GM21825 (cell line): ENCODE results near the gene NOD1.
A peak's percentile ranks its signal among the peaks of the same experiment; 100 is the strongest.
"Not testable (repeated sequence)": the region's sequence is repeated elsewhere in the genome, so short reads cannot be mapped to it uniquely, and the experiment has no call there.

Source experiments
- ATAC-seq: cut with Tn5 transposase; IDR thresholded peaks from one replicate; pipeline ENCODE4 v1.9.1; 2021; ENCODE audit warnings: mild to moderate bottlenecking, moderate library complexity; ENCODE audit not compliant: unreplicated experiment

The NOD1 gene

DNA sequence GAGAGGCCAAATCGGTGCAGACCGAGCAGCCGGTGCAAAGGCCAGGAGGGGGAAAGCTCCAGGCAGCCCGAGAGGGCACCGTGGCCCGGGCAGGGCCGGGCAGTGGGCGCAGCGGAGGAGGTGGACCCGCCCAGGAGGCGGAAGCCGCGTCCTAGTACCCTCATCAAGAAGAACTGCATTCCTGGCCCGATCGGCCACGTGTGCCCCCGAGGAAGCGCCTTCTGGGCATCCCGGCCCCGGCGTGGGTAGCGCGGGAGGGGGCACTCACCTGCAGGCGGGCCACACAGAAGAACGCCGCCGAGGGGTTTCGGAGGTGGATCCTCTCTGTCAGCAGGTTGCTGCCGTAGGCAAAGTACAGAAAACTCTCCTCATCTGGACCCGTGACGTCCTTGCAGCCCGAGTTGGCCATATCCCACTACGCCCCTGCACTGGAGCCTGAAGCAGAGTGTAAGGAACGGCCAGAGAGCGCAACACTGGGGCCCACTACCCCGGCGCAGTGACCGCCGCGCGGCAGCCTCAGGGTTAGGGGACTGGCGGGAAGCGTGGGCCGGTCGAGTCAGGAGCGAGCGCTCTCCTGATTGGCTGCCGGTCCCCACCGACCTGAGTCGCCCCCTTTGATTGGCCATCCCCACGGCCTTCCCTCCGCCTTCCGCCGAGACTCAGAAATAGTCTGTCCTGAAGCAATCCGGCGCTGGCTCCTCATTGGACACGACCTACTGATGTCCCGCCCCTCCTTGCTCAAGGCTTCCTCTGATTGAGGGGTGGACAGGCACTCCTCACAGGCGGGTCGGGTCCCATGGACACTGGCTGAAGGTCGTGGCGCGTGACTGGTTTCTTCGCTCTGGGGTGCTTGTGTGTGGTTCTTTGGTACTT lies 26.0 kb upstream of the NOD1 start, which contains the start of gene GGCT:
Gene GGCT (minus strand): TSS at position 529 of the 873 bp plus-strand sequence. CDS start 120 bp downstream, at position 409.
- peak; percentile 97 for ATAC-seq

DNA sequence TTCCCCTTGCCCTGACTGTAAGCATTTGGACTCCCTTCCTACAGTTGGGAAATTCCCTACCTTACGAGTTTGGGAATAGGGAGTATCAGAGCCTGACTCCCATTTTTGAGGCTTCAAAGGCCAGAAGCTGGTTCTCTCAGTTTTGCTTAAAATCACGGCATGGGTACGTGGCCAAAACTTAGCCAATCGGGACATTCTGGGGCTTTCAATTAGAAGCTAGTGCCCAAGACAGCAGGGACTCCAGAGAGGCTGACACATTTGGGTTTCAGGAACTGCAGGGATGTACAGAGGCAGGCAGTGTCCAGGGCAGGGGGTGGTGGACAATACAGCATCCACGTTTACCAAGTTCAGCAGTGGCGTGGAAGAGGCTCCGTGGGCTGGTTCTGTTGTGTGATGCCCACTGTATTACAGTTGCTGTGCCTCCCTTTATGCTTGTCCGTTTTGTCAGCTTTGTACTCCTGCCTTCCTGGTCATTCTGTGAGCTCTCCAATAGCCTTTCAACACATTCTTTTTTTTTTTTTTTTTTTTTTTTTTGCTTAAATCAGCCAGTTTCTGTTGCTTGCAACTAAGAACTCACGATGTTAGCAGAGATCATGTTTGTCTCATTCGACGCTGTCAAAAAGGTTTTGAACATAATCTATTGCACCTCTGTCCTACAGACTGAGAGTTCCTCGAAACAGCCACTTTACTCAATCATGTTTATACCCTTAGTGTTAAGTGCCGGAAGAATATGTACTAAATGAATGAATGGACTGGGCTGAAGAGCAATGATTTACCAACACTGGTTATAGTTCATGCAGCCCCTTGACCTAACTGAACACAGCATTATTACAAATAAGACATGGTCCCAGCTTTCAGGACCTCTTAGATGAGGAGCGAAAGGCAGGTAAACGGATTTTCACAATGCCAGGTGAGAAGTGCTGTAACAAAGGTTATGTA lies 25.0 kb upstream of the NOD1 start:
- ATAC-seq: no peak

DNA sequence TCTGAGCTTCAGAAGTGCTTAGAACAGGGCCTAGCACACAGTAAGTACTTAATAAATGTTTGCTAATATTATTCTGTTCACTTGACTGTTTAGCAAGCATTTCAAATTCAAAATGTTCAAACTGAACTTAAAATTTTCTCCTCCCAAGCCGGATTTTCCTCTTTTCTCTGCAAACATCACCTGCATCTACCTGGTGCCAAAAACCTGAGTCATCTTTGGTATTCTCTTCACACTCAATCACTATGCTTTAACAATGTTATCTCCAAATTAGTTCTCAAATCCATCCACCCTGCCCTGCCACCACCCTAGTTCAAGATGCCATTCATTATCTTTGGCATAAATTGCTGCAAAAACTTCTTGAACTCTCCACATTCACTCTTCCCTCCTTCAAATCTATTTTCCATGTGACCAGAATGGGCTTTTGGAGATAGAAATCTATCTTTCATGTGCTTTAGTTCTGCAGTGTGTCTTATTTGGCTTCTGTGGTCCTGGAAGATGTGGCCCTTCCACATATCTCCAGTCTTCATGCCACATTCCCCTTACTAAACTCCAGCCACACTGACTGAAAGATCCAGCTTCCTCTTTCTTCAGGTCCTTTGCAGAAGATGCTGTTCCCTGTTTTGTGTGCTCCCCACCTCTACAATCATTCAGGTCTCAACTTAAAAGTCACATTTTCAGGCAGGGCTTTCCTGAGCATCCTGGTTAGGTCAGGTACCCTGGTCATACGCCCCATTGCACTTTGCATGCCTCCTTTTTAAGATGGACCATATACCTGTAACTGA lies 24.1 kb upstream of the NOD1 start:
- no peak for ATAC-seq

DNA sequence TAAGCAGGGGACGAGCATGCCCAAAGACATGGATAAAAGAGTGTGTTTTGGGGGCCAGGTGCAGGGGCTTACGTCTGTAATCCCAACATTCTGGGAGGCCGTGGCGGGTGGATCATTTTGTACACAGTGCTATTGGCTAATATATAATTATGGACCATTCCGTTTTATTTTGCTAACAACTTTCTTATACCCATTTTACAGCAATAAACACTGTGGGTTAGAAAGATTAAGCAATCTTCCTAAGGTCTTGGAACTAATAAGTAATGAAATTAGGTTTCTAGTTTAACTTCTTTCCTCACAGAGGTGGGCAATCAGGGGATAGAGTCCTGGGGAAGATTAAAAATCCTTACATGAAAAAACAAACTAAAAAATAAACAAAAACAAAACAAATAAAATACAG lies 22.7 kb upstream of the NOD1 start:
- no peak for ATAC-seq

DNA sequence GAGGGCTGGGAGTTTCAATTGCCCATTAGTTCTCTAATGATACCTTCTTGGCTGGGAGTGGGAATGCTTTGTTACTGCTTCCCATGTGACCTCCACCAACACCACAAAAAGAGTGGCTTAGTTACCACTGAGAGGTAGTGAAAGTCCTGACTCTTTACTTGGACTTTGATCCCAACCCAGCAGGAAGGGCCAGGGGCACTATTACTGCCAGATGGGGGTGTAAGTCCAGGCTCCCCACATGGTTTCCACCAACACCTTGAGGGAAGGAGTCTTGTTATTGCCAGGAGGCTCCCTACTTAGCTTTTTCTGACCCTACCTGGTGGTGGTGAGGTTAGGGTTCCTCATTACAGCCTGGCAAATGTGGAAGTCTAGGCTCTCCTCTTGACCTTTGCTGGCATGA lies 14.6 kb upstream of the NOD1 start:
- ATAC-seq: no peak

DNA sequence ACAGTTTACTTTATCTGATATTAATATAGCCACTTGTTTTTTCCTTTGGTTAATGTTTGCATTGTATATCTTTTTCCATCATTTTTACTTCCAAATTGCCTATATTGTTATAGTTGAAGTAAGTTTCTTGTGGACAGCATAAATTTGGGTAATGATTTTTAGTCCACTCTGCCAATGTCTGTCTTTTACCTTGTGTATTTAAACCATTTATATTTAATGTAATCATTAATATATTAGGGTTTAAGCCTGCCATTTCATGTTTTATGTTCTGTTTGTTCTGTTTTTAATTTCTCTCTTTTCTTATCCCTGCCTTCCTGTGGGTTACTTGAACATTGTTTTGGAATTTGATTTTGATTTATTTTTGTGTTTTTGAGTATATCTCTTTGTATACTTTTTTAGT lies 12.8 kb upstream of the NOD1 start:
- ATAC-seq: no peak

DNA sequence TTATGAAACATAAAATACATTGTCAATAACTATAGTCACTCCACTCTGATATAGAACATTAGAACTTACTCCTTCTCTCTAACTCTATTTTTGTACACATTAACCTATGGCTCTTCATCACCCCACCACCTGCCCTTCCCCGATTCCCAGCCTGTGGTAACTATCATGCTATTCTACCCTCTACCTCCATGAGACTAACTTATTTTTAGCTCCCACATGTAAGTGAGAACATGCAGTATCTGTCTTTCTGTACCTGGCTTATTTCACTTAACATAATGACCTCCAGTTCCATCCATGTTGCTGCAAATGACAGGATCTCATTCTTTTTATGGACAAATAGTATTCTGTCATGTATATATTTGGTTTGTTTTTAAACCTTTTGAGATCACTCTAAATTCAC lies 8.8 kb upstream of the NOD1 start:
- ATAC-seq: no peak

DNA sequence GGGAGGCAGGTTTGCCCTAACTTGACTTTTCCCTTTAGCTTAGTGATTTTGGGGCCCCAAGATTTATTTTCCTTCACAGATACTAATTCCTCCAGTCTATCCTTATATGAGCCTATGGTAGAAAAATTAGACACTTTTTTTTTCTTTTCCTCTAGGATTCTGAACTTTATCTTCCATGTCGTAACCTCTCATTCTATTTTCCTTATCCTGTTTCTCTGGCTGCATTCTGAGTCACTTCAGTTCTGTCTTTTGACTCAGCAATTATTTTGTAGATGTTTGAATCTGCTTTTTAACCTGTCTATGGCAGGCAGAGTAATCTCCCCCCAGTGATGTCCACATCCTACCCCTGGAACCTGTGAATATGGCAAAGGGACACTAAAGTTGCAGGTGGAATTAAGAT lies 7.1 kb upstream of the NOD1 start:
- no peak for ATAC-seq

DNA sequence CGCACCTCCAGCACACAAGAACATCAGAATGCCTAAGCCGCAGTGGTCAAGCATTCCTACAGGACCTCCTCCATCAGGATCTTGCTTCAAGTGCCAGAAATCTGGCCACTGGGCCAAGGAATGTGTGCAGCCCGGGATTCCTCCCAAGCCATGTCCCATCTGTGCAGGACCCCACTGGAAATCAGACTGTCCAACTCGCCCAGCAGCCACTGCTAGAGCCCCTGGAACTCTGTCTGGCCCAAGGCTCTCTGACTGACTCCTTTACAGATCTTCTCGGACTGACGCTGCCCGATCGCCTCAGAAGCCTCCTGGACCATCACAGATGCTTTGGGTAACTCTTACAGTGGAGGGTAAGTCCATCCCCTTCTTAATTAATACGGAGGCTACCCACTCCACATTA lies 2.8 kb upstream of the NOD1 start:
- ATAC-seq: not testable (repeated sequence)

DNA sequence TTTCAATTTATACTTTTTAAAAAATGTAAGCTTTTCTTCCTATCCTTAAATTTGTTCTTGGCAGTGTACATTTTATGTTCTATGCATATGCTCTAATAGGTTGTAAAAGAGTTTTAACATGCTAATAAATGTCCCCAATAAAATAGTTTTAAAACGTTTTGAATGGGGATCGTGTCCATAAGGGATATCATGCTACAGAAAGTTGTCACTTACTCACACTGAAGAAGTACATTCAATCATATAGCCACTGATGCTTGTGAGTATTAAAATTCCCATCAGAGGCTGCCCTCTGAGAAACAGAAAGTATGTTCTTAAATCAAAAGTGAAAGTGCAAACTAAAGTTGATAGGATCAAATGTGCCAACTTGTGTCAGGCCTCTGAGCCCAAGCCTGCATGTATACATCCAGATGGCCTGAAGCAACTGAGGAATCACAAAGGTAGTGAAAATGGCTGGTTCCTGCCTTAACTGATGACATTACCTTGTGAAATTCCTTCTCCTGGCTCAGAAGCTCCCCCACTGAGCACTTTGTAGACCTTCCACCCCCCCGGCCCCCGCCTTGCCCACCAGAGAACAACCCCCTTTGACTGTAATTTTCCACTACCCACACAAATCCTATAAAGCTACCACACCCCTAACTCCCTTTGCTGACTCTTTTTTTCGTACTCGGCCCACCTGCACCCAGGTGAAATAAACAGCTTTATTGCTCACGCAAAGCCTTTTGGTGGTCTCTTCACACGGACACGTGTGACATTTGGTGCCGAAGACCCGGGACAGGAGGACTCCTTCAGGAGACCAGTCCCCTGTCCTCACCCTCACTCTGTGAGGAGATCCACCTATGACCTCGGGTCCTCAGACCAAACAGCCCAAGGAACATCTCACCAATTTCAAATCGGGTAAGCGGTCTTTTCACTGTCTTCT lies 877 bp upstream of the NOD1 start:
- ATAC-seq: no peak

DNA sequence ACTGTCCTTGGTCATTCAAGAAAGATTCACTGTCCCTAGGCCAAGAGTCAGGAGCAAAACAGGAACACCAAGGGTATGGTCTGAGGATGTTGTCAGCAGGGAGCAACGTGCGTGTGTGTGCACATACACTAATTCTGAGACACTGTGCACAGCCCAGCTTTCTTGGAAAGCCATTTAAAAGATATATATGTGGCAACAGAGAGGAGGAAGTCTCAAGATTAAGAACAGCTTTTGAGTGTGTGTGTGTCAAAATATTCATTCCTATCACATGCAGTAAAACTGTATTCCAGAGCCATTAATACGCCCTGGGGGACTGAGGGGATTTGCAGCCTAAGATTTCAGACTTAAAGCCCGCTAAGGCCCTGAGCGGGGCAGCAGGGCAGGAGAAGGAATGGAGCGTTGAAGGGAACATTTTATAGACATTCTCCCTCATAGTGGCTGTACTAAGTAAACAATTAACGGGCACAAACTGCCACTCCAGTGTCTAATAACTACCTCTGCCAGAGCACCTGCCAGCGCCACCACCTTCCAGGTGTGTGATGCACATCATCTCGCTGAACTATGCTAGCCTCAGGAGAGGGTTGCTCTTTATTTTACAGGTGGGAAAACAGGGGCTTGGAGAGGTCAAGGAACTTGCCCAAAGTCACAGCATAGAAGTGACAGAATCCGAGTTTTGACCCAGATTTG lies 2.0 kb downstream of the NOD1 start:
- ATAC-seq: no peak

DNA sequence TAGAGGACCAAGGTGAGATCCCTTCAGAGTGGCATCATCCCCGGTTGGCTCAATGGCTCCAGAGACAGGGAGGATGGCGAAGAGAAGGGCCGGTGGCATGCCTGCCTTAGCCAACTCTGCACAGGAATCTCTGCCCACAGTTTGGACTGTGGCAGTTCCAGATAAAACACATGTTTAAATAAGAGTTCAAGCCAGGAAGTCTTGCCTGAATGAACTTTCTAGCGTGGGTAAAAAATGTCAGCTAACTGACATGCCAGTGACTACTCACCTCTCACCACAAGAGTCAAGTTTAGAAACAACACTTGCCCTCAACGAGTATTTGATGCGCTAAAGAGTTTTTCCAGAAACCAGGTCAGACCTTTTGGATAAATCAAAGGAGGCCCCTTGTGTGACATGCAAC lies 3.0 kb downstream of the NOD1 start:
- ATAC-seq: no peak

DNA sequence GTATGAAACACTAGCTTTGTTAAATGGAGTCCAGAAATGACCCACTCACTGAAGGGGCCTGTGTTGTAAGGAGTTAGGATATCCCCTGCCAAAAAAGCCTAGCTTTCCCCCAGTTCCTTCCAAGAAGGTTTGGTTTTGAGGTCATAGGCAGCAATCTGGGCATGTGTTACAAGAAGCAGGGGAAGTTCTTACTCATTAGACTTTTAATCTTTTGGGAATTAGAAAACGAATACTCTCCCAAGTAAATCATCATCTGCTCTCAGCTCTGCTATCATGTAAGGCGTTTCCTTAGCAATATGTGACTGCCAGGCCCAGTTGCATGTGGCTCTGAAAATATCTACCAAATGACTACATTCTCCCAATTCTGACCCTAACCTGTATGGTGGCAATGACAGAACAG lies 3.7 kb downstream of the NOD1 start:
- no peak for ATAC-seq

DNA sequence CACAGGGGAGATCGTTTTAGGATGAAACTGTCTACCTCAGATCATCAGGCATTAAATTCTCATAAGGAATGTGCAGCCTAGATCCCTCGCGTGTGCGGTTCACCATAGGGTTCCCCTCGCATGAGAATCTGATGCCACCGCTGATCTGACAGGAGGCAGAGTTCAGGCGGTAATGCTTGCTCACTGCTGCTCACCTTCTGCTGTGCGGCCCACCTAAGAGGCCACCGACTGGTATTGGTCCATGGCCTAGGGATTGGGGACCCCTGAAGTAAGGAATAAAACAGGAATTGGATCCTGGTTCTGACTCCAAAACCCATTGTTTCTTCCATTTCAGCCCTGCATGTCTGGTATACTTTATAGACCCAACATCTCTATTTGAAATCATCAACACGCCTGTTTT lies 4.1 kb downstream of the NOD1 start:
- no peak for ATAC-seq

DNA sequence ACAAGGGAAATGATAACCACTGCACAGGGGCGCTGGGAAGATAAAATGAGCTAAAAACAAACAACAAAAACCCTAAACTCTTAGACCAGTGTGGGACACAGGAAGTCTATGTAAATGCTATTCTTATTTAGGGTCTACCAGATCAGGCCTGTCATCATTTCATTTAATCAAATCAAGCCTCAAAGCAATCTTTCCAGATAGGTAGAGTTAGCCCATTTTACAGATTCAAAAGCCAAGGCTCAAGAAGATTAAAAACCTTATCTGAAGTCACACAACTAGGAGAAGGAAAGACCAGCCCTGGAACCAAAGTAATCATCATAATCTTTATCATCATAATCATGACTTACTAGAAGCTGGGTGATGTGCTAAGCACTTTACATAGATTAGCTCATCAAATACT lies 4.7 kb downstream of the NOD1 start:
- ATAC-seq: no peak

DNA sequence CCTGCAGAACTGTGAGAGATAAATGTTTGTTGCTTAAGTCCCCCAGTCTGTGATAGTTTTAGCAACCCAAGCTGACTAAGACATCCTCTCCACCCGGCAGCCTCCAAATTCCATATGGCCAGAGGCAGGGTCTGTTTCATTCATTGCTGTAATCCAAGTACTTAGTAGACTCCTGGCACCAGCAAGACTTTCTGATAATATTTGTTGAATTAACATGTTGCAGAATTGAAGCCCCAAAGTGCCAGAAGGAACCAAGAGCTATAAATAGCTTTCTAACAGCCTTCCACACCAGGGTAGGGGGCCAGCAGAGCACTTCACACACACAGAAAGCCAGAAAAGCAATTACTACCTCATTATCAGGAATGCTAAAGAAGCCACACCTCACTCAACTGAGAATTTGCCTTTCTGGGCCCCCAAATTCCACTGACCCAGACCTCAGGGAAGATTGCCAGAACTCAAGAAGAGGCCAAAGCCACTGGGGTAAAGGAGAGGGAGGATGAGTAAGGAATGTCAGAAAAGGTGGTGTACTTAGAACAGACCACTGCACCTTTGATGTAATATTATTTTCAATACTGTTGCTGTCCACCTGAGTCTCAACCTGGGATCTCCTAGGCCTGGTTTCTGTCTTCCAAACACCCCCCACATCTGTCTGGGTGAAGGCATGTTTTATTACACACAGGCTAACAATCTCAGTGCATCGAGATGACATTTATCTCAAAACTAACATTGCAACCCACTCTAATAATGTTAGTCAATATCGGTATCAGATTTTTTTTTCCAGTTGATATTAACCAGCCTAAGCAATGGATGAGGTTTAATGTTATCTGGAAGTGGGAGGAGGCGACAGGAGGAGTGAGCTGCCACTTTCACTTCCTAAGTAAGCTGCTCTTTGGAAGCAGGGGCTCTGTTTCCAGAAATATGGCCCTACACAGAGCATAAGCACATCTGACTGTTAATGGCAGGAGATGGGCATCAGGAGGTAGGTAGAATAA lies 5.5 kb downstream of the NOD1 start:
- no peak for ATAC-seq

DNA sequence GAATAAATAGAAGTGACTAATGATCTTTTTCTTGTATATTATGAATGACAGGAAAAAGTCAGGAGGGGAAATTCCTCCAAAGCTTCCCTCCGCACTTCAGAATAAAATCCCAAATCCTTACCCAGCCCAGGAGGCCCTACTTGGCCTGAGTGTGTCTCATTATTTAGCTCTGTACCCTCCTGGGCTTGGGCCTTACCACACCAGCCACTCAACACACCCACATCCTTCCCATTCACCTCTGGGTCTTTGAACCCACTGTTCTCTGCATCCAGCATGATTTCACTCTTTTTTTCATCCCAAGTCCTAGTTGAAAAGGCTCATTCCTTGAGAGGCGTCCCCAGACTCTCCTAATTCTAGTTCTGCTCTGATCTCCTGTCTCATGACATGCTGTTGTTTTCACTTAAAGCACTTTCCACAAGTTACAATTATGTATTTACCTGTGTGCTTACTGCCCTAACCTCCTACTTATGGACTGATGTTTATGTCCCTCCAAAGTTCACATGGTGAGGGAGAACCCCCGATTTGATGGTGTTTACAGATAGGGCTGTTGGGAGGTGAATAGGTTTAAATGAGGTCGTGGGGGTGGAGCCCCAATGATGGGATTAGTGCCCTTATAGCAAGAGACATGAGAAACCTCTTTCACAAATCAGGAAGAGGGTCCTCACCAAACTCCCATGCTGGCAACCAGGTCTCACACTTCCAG lies 6.4 kb downstream of the NOD1 start:
- ATAC-seq: no peak

DNA sequence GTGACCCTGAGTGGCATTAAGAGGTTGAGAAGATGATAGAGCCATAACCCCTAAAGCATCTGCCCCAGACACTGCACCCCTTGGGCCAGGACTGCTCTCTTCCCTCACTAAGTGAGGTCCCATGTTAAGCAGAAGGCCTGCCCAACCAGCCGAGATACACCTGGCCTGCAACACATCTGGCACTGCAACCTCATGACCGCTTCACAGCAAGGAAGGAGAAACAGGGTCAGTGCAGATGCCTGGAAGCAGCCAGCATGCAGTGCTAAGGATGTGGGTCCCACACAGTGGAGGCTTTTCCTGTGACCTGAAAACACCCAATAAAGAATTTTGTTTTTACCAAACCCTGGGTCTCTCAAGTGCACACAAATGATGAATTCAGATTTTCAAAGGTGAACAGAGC lies 7.4 kb downstream of the NOD1 start:
- ATAC-seq: no peak
